Heart left ventricle (tissue), 16 donors: ENCODE data around the gene CLCN4. TPM values are rescaled to one million over a fixed set of nuclear protein-coding genes. Genes with fewer than 3 reads are reported as not detected.

Source experiments
- ATAC-seq, 4 donors: fragments of 200-7000 bp; cut with Tn5 transposase; one replicate each; pipeline ENCODE4 v1.9.1; 2020 to 2022; ENCODE audit warnings: moderate library complexity in 4 of 4, mild to moderate bottlenecking in 3 of 4, moderate number of reproducible peaks in 1 of 4
- DNase-seq, 5 donors: peaks; one replicate each; pipeline ENCODE4 v3.0.0-alpha.2; 2020
- H3K27ac ChIP-seq, 12 donors: fragments of 200-600 bp; sonication (generic) in 4 of 12; one replicate each; pipeline versions ENCODE4 v1.5.0 to v1.8.0; 2016 to 2022; ENCODE audit warnings: mild to moderate bottlenecking in 2 of 12
- H3K27me3 ChIP-seq, 9 donors: fragments of 200-600 bp; sonication (generic) in 2 of 9; one replicate each; pipeline versions ENCODE4 v1.5.1 to v1.8.0; 2016 to 2022; ENCODE audit warnings: mild to moderate bottlenecking in 3 of 9
- H3K36me3 ChIP-seq, 9 donors: fragments of 200-600 bp; sonication (generic) in 2 of 9; one replicate each; pipeline versions ENCODE4 v1.5.0 to v1.8.0; 2018 to 2022; ENCODE audit warnings: mild to moderate bottlenecking in 2 of 9
- H3K4me1 ChIP-seq, 12 donors: fragments of 200-600 bp; sonication (generic) in 4 of 12; one replicate each; pipeline versions ENCODE4 v1.5.0 to v1.8.0; 2016 to 2022; ENCODE audit warnings: mild to moderate bottlenecking in 3 of 12
- H3K4me3 ChIP-seq, 12 donors: fragments of 200-600 bp; sonication (generic) in 4 of 12; one replicate each; pipeline versions ENCODE4 v1.5.0 to v1.8.0; 2017 to 2022; ENCODE audit warnings: mild to moderate bottlenecking in 9 of 12, moderate library complexity in 4 of 12
- H3K9me3 ChIP-seq, 12 donors: fragments of 200-600 bp; sonication (generic) in 4 of 12; one replicate each; pipeline versions ENCODE4 v1.5.0 to v1.8.0; 2016 to 2022; ENCODE audit warnings: mild to moderate bottlenecking in 1 of 12
- CTCF ChIP-seq, 12 donors: fragments of 200-600 bp; sonication (generic) in 4 of 12; IDR thresholded peaks; one replicate each; pipeline versions ENCODE4 v1.5.0 to v1.8.0; 2018 to 2022; ENCODE audit warnings: antibody characterized with exemption in 12 of 12, mild to moderate bottlenecking in 5 of 12
- POLR2A ChIP-seq, 2 donors: fragments of 450-650 bp; IDR thresholded peaks; one replicate each; pipeline ENCODE4 v1.6.1; 2017; ENCODE audit warnings: antibody characterized with exemption in 2 of 2, mild to moderate bottlenecking in 2 of 2, moderate library complexity in 2 of 2
- WGBS, 4 donors: extraction: QIAGEN DNeasy Blood & Tissue Kit in 2 of 4; methylation state at CpG; one replicate each; pipeline versions ENCODE4 v1.1.5 to v1.1.7; 2013 to 2018; 5-methylcytosine and 5-hydroxymethylcytosine counted together
- intact Hi-C, 10 donors: fragments of 100-400 bp; cut with DNase I; formaldehyde crosslinking; loops; one replicate each; pipeline versions ENCODE4 v1.11.1 to v1.14.2; 2022
- polyA plus RNA-seq, 2 donors: library from polyadenylated mRNA; stranded (reverse); fragments of 200-250 nt; gene quantifications; one replicate each; pipeline ENCODE4 v1.2.3, GENCODE V29; 2013
- total RNA-seq, 9 donors: library from RNA; depleted of rRNA in 2 of 9; stranded (reverse); fragments of >200 nt in 2 of 9; fragmentation: NEBNext Ultra II Directional in 3 of 9; extraction: Animal tissue kit (Norgen Biotek cat#: 25700) in 3 of 9; gene quantifications; one replicate each; pipeline versions ENCODE4 v1.1.0 to v1.2.4, GENCODE V29; 2016 to 2023
- donor health status: ischemic (EF 13 %, LVEDD 7.1; RV severe dilation, severe dysfunction).
- donor health status: healthy with polysubstance abuse.
- donor health status: DM: no; HTN: yes; CAD: no.
- donor health status: DM: no; HTN: no; CAD: no.
- donor health status: ischemic (EF 25% LVEDD 6.9; RV normal size, moderate dysfunction).
- donor health status: ischemic (EF 25% LVEDD 5.7; RV mildly dilated, moderate dysfunction).
- donor health status: healthy.
- donor health status: DM: yes; HTN: yes; CAD: no.
- donor health status: ischemic (EF 35%, LVEDD 5.7; RV mildly dilated, moderate dysfunction).
- donor health status: nonischemic (EF 11% LVEDD 7.7; RV severe dilation, severe dysfunction).
- donor health status: DM: yes; HTN: yes; CAD: no.
- donor health status: PGD.
- donor health status: ischemic (EF 29% LVEDD 5.4; RV normal size, mild dysfunction).
- donor health status: nonischemic (EF 23%, LVEDD 6.1; RV moderate dilation, normal function).

Gene CLCN4
- total and polyA plus RNA-seq, 11 donors = 6.4 to 39.0 (median 29.2) TPM

GRCh38 chrX:10239611-10240064, 82.9 kb downstream of the CLCN4 start:
- WGBS, 4 donors = 76 to 90% (median 85%) methylated on average over 10 to 11 of the region's 11 CpGs
- H3K4me3 ChIP-seq = no peak overlapping the region
- peak in 3 of 5 donors; percentile 31 to 47 (median 34) for DNase-seq
- peaks cover 0 to 2% (median 0%) of the 10 kb centered on the region in 9 donors for H3K36me3 ChIP-seq
- ATAC-seq = peak in 2 of 4 donors; percentile 54 to 70
- no peak for TF ChIP-seq CTCF (IDR thresholded peaks at IDR 0.05)
- no peak for TF ChIP-seq POLR2A (IDR thresholded peaks at IDR 0.05)
- no peaks in the 10 kb centered on the region for H3K9me3 ChIP-seq
- no peaks in the 10 kb centered on the region for H3K4me1 ChIP-seq
- no peaks in the 10 kb centered on the region for H3K27me3 ChIP-seq
- intact Hi-C loops = no loop called here
- H3K27ac ChIP-seq = peak overlapping the region in 1 of 12 donors; percentile 42

GRCh38 chrX:10240918-10241317, 84.1 kb downstream of the CLCN4 start:
- ATAC-seq (peak in 1 of 4 donors; percentile 53), DNase-seq (no peak)
- Histone ChIP-seq H3K4me3 (no peak overlapping the region), H3K4me1 (peaks cover 0 to 6% (median 0%) of the 10 kb centered on the region in 12 donors), H3K27me3 (peaks cover 0 to 5% (median 0%) of the 10 kb centered on the region in 9 donors), H3K36me3 (no peaks in the 10 kb centered on the region), H3K27ac (no peak overlapping the region), H3K9me3 (no peaks in the 10 kb centered on the region)
- 58 to 87% (median 71%) methylated on average over 4 of the region's 4 CpGs for WGBS, 4 donors
- no peak for TF ChIP-seq POLR2A (IDR thresholded peaks at IDR 0.05)
- no peak for TF ChIP-seq CTCF (IDR thresholded peaks at IDR 0.05)
- intact Hi-C loops = no loop called here

- H3K36me3 ChIP-seq = no peaks in the 10 kb centered on the region
- intact Hi-C loops = no loop called here
- DNase-seq = no peak
- H3K4me1 ChIP-seq = peaks cover 0 to 6% (median 0%) of the 10 kb centered on the region in 12 donors
- no peak for ATAC-seq
- H3K27me3 ChIP-seq = peaks cover 0 to 5% (median 0%) of the 10 kb centered on the region in 9 donors
- H3K27ac ChIP-seq = peak overlapping the region in 1 of 12 donors; percentile 51
- no peak overlapping the region for H3K4me3 ChIP-seq
- no peaks in the 10 kb centered on the region for H3K9me3 ChIP-seq
- 68 to 93% (median 87%) methylated on average over 5 of the region's 5 CpGs for WGBS, 4 donors
- TF ChIP-seq CTCF (IDR thresholded peaks at IDR 0.05) (no peak), POLR2A (IDR thresholded peaks at IDR 0.05) (no peak)
Measured at GRCh38 chrX:10242026-10242425, 85.3 kb downstream of the CLCN4 start.

GRCh38 chrX:10243106-10243505, 86.3 kb downstream of the CLCN4 start:
- peaks cover 0 to 6% (median 0%) of the 10 kb centered on the region in 12 donors for H3K4me1 ChIP-seq
- H3K36me3 ChIP-seq = no peaks in the 10 kb centered on the region
- H3K27ac ChIP-seq = no peak overlapping the region
- no peaks in the 10 kb centered on the region for H3K9me3 ChIP-seq
- H3K4me3 ChIP-seq = no peak overlapping the region
- TF ChIP-seq POLR2A (IDR thresholded peaks at IDR 0.05) (no peak), CTCF (IDR thresholded peaks at IDR 0.05) (no peak)
- no peak for ATAC-seq
- intact Hi-C loops = no loop called here
- 72 to 83% (median 74%) methylated on average over 4 of the region's 4 CpGs for WGBS, 4 donors
- DNase-seq = no peak
- H3K27me3 ChIP-seq = peaks cover 0 to 5% (median 0%) of the 10 kb centered on the region in 9 donors
